ENCODE data around the gene MSL1. TPM values are rescaled to one million over a fixed set of nuclear protein-coding genes. Genes with fewer than 3 reads are reported as not detected.
A peak's percentile ranks its signal among the peaks of the same experiment; 100 is the strongest.

MSL1 gene
- total and polyA plus RNA-seq, 8 donors = 21.0 to 105 (median 33.5) TPM

- peaks cover 52 to 57% (median 53%) of the 10 kb centered on the region in 3 donors for H3K4me1 ChIP-seq
- H3K4me3 ChIP-seq = no peak overlapping the region
- H3K36me3 ChIP-seq = no peaks in the 10 kb centered on the region
- H3K27me3 ChIP-seq = no peaks in the 10 kb centered on the region
- peak overlapping the region; percentile 72 to 93 (median 81) for H3K27ac ChIP-seq
- peak in 1 of 6 donors; percentile 38 for DNase-seq
- no peak for TF ChIP-seq CTCF (IDR thresholded peaks at IDR 0.05)
- intact Hi-C loops (cut with DNase I) = no loop called here
- 85 to 91% methylated on average over 19 to 20 of the region's 20 CpGs for WGBS, 2 donors
- ATAC-seq = no peak
- FAIRE-seq = no peak
- no peaks in the 10 kb centered on the region for H3K9me3 ChIP-seq
Observed at GRCh38 chr17:40106760-40107521, 14.8 kb upstream of the MSL1 start.

- Histone ChIP-seq H3K4me3 (peak overlapping the region in 1 of 4 donors; percentile 0), H3K9me3 (no peaks in the 10 kb centered on the region), H3K27me3 (no peaks in the 10 kb centered on the region), H3K27ac (peak overlapping the region; percentile 72 to 93 (median 81)), H3K4me1 (peaks cover 54 to 61% (median 56%) of the 10 kb centered on the region in 3 donors), H3K36me3 (no peaks in the 10 kb centered on the region)
- 65% methylated on average over 5 of the region's 5 CpGs for WGBS, 2 donors
- ATAC-seq (no peak), FAIRE-seq (no peak), DNase-seq (peak in 1 of 6 donors; percentile 26)
- intact Hi-C loops (cut with DNase I) = no loop called here
- no peak for TF ChIP-seq CTCF (IDR thresholded peaks at IDR 0.05)
Observed at GRCh38 chr17:40107522-40108174, 14.1 kb upstream of the MSL1 start.

- TF ChIP-seq CTCF (IDR thresholded peaks at IDR 0.05) = no peak
- Histone ChIP-seq H3K27me3 (no peaks in the 10 kb centered on the region), H3K36me3 (no peaks in the 10 kb centered on the region), H3K9me3 (no peaks in the 10 kb centered on the region), H3K4me3 (no peak overlapping the region), H3K27ac (peak overlapping the region; percentile 72 to 93 (median 82)), H3K4me1 (peaks cover 50 to 58% (median 54%) of the 10 kb centered on the region in 3 donors)
- intact Hi-C loops (cut with DNase I) = no loop called here
- ATAC-seq (no peak), FAIRE-seq (no peak), DNase-seq (peak in 1 of 6 donors; percentile 18)
- WGBS, 2 donors = 82 to 84% methylated on average over 9 of the region's 9 CpGs
Observed at GRCh38 chr17:40108970-40109824, 12.6 kb upstream of the MSL1 start.

- DNase-seq = peak in 3 of 6 donors; percentile 18 to 42 (median 35)
- WGBS, 2 donors = 62 to 64% methylated on average over 3 of the region's 3 CpGs
- no peak for ATAC-seq
- Histone ChIP-seq H3K4me3 (no peak overlapping the region), H3K9me3 (no peaks in the 10 kb centered on the region), H3K27me3 (no peaks in the 10 kb centered on the region), H3K4me1 (peaks cover 61 to 69% (median 63%) of the 10 kb centered on the region in 3 donors), H3K36me3 (no peaks in the 10 kb centered on the region), H3K27ac (peak overlapping the region; percentile 67 to 93 (median 88))
- intact Hi-C loops (cut with DNase I) = loop anchor here in 2 of 3 donors (5.0 to 10.0 kb wide), 2 partner anchors 55 to 57 kb away; no protein-coding TSS in a partner anchor
- TF ChIP-seq CTCF (IDR thresholded peaks at IDR 0.05) = no peak
- no peak for FAIRE-seq
Observed at GRCh38 chr17:40110026-40110845, 11.5 kb upstream of the MSL1 start.

All from pancreas (tissue), 10 donors.